DND-41 (cell line): ENCODE data around the gene MOK.

Source experiments
- EZH2 ChIP-seq: IDR thresholded peaks from 3 replicates; pipeline ENCODE4 v1.6.1; 2012; ENCODE audit warnings: borderline replicate concordance, low read depth, mild to moderate bottlenecking, moderate library complexity, low read length, inconsistent platforms; ENCODE audit not compliant: severe bottlenecking
- TF ChIP-seq, protein P1 (sequence below): IDR thresholded peaks from 2 replicates; pipeline ENCODE4 v1.5.1; 2012; ENCODE audit warnings: borderline replicate concordance, low read length, moderate library complexity, mild to moderate bottlenecking; ENCODE audit not compliant: poor library complexity, severe bottlenecking; ENCODE audit errors: extremely low read depth

DNA sequence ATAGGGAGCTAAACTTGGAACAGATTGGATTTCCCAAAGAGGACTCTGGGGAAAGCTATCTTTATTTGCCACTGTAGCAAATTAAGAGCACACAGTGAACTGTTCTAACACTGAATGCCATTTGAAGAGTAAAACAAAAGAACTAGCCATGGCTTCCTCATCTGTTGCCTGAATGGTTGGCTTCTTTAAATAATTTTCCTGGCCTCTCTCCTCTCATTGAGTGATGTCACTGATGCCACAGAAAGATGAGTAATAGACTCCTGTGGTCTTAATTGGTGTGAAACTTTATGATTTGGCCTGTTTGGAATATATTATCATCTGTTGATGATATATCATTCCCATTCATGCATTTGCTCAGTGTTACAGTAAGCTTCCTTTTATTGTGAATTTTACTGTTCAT lies 122.8 kb downstream of the MOK start:
- TF ChIP-seq, protein P1, sequence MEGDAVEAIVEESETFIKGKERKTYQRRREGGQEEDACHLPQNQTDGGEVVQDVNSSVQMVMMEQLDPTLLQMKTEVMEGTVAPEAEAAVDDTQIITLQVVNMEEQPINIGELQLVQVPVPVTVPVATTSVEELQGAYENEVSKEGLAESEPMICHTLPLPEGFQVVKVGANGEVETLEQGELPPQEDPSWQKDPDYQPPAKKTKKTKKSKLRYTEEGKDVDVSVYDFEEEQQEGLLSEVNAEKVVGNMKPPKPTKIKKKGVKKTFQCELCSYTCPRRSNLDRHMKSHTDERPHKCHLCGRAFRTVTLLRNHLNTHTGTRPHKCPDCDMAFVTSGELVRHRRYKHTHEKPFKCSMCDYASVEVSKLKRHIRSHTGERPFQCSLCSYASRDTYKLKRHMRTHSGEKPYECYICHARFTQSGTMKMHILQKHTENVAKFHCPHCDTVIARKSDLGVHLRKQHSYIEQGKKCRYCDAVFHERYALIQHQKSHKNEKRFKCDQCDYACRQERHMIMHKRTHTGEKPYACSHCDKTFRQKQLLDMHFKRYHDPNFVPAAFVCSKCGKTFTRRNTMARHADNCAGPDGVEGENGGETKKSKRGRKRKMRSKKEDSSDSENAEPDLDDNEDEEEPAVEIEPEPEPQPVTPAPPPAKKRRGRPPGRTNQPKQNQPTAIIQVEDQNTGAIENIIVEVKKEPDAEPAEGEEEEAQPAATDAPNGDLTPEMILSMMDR, result no peak
- no peak for TF ChIP-seq EZH2
